Fibroblast of peridontal ligament (primary cell): Measurements from ENCODE around the gene ZNF536.
"Not testable (repeated sequence)": the region's sequence is repeated elsewhere in the genome, so short reads cannot be mapped to it uniquely, and the experiment has no call there.

Experiments
- DNase-seq: peaks from one replicate; pipeline ENCODE4 v3.0.0-alpha.2; 2010; ENCODE audit errors: extremely low read depth

The ZNF536 gene

DNA sequence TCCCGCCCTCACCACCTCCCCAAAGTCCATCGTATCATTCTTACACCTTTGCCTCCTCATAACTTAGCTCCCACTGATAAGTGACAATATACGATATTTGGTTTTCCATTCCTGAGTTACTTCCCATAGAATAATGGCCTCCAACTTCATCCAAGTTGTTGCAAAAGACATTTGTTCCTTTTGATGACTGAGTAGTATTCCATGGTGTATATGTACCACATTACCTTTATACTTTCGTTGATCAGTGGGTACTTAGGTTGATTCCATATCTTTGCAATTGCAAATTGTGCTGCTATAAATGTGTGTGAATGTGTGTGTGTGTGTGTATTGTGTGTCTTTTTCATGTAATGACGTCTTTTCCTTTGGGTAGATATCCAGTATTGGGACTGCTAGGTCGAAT, 109.6 kb downstream of the ZNF536 start:
- no peak for DNase-seq

DNA sequence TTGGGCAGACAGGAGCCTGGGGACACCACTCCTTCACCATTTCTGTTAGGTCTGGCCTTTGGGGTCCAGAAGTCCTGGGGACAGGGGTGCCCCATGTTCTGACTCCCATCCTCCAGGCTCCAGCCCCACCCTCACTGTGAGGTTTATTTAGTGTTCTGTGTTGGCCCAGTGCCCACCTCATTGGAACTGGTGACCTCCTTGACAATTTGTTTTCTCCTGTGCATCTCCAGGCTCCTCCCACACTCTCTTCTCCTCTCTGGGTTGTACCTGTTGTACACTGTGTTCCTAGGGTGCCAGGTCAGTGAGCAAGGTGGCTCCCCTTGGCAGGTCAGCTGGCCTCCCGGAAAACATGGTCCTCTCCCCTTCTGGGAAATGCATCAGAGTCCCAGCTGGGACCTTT, 110.8 kb downstream of the ZNF536 start:
- no peak for DNase-seq

GRCh38 chr19:30486250-30486649, 114.1 kb downstream of the ZNF536 start:
- DNase-seq, result not testable (repeated sequence)

DNA sequence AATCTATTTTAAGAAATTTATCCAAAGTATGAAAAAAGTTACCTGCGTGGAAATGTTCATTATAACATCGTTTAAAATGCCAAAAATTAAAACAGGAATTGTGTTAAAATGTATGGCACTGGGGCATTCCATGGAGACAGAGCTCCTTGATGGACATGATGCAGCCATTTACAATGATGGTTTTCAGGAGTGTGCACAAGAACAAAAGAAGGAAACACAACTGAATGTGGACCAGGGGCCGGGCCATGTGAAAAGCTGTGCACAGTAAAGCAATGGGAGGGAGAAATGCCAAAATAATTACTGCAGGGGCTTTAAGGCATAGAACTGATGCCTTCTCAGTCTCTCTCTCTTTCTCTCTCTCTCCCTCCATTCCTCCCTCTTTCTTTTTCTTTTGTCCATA, 115.0 kb downstream of the ZNF536 start:
- no peak for DNase-seq

GRCh38 chr19:30488191-30488590, 116.0 kb downstream of the ZNF536 start:
- DNase-seq, result no peak

DNA sequence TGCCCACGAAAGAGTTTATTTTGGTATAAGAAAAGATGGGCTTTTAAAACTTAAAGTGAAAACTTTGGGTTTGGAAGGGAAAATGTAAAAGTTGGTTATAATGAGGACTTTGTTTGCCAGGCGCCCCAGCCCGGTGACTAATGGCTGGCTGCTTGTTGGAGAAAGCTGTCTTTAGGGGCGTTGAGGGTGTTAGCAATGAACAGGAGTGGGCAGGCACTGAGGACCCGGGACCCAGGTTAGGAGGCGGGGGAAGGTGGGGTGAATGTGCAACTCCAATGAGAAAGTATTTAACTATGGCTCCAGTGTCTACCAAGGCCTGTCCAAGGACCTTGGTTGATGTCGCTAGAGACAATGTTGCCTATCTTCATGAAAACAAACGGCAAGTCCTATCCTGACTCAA, 118.6 kb downstream of the ZNF536 start:
- DNase-seq, result no peak

- DNase-seq, result no peak
Measured at GRCh38 chr19:30492586-30493270, 120.5 kb downstream of the ZNF536 start.

DNA sequence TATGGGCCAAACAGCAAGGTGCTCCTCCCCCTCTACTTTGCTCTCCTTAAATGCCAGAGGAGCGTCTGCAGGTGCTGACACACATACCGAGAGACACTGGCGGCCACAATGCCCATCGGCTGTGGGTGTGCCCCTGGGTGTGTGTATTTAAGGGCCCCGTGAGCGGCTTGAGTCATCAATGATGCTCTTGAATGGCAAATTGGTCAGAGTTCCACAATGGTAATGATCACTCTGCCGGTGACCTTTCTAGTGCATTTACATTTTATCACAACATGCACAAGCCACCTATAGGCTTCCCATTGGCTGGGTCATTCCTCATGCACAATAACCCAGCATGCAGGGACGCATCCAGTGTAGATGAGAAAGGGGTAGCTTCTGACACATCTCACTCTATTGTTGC, 124.8 kb downstream of the ZNF536 start:
- no peak for DNase-seq

DNA sequence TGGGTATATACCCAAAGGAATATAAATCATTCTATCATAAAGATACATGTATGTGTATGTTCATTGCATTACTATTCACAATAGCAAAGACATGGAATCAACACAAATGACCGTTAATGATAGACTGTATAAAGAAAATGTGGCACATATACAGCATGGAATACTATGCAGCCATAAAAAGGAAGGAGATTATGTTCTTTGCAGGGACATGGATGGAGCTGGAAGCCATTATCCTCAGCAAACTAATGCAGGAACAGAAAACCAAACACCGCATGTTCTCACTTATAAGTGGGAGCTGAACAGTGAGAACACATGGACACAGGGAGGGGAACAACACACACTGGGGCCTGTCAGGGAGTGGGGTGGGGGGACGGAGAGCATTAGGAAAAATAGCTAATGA, 125.9 kb downstream of the ZNF536 start:
- not testable (repeated sequence) for DNase-seq

GRCh38 chr19:30498707-30499106, 126.5 kb downstream of the ZNF536 start:
- DNase-seq, result no peak

- no peak for DNase-seq
Measured at GRCh38 chr19:30504272-30504671, 132.1 kb downstream of the ZNF536 start.

DNA sequence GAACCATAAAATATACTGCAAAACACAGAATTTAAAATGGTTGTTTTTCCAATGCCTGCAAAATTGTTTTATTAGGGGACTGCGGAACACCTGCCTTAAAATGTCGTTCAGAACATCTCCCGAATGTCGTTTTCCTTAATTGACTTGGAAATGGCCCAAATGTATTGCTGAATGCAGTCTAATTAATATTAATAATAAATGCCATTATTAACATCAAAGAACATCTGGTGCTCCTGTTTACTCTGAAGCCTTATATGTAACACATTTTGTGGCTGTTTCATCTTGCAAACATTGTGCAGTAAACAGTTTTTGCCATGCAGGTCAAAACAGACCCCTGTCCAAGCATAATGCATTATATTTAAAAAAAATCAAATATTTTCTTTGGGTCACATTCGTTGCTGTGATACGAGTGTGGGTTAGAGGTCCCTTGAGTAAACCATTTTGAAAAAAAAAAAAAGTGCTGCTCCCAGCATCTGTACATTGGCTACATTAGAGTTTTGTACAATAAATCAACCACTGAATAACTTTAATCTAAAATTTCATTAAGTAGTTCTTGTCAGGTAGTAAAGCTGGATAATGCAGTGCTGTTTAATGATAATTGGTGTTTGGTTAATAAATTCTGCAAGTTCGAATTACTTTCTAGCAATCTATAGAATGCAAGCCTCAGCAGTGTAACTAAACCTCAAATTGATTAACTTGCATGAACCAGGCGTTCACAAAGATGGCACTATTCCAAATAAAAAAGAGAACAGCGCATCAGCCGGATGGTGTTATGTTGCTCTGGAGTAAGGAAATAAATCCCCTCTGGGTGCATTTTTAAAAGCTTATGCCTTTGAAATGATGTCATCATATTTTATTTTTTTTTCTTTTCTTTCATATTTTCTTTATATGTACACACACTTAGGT, 140.2 kb downstream of the ZNF536 start:
- DNase-seq, result no peak

DNA sequence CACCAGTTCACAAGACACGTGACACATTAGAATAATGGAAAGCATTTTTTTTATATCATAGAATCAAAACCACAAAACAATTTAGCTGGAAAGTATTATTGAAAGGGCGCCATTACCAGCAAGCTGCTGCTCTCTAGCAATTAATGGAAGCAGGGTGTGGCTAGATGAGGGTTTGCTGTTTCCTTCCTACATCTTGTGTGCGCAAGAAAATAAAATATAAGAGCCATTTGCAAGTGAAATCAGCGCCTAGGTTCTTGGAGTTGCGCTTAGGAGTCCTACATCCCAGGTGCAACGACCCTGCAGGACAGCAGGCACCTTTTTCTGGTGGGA, 140.9 kb downstream of the ZNF536 start:
- DNase-seq, result no peak

- no peak for DNase-seq
Measured at GRCh38 chr19:30516111-30516510, 143.9 kb downstream of the ZNF536 start.

GRCh38 chr19:30516531-30516930, 144.3 kb downstream of the ZNF536 start:
- DNase-seq, result no peak

DNA sequence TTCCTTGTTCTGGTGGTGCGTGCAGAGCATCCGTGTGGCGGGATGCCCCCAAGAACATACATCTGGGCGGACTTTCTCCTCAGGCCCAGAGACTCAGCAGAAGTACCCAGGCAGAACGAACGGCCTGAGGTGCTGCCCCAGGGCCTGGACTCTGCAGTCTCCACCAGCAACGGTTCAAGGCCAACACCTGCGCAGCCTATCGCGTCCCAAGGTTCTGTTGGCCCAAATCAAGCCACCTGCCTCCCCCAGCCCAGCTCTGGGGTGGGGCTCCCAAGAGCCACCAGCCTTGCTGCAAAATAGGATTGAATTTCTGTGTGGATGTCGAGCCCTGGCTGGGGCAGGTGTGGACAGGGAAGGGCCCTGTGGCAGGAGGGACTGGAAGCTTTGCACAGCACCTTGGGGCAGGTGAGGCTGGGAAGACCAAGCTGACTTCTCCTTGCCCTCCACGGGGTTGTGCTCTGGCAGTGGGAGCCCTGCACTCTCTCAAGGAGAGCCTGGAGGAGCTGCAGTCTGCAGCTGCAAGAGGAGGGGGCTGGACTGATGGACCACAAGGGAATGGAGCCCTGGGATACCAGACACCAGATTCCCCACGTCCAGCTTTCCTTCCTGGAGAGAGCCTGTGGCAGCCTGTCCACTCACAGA, 146.9 kb downstream of the ZNF536 start:
- no peak for DNase-seq

DNA sequence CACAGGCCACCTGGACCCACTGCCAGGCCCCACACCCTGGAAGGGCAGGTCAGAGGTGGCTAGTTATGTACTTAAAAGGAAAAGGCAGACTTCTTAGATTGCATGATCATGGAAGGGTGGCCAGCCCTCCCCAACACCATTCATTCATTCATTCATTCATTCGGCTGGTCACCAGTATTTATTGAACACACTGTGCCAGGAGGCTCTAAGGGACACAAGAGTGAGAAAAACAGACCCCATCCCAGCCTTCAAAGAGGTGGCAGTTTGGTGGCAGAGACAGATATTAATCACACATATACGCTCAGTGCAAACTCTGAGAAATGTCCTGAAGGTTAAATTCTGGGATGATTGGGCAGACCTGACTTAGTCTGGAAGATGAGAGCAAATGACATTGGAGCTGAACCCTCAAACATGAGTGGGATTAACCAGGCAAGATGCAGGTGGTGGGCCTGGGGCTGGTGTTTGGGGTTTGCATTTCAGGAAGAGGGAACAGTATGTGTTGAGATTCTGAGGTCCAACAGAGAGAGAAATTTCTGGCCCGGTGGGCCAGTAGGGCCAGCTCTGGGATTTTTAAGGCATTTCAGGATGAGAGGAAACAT, 147.5 kb downstream of the ZNF536 start:
- no peak for DNase-seq

GRCh38 chr19:30520735-30521479, 148.7 kb downstream of the ZNF536 start:
- no peak for DNase-seq

DNA sequence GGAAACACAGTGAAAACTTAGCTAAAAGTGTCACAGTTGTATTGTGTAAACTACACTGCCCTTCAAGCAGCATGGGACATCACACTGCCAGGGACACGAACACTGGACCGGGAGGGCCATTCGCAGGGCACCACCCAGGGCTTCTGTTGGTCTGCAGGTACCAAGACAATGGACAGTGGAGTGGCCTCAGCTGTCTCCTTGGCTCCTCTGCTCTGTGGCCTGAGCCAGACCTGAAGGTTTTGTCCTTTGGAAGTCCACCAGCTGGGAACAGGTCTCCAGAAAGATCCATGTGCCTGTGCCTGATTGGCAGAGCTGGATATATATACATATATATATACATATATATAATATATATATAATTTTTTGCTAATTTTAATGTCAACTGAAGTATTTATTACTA, 149.8 kb downstream of the ZNF536 start:
- DNase-seq, result no peak

GRCh38 chr19:30522341-30522740, 150.2 kb downstream of the ZNF536 start:
- DNase-seq, result no peak

- no peak for DNase-seq
Measured at GRCh38 chr19:30523791-30524190, 151.6 kb downstream of the ZNF536 start.

GRCh38 chr19:30525383-30525782, 153.2 kb downstream of the ZNF536 start:
- DNase-seq, result no peak
